Measurements from ENCODE around the gene ACACB.

The ACACB gene

DNA sequence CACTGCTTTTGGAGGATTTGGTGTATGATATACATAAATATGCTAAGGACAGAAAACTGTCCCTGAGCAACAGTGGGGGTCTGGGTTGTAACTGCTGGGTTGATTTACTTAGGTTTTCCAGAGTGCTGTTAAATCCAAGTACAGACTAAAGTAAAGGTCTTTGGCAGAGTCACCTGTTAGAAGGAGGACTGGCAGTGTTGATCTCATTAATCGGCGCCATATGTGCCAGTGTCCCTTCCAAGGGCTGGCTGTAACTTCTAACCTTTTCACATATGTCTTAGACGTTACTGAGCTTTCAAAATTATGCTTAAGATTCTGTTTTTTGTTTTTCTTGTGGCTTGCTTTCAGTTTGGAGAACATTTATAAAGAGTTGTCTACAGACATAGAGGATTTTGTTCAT, 13.9 kb upstream of the ACACB start:
- no peak for DNase-seq (ENCODE audit: low read depth, low spot score)
- H3K4me3 ChIP-seq (ENCODE audit: low read length) = no peak overlapping the region

DNA sequence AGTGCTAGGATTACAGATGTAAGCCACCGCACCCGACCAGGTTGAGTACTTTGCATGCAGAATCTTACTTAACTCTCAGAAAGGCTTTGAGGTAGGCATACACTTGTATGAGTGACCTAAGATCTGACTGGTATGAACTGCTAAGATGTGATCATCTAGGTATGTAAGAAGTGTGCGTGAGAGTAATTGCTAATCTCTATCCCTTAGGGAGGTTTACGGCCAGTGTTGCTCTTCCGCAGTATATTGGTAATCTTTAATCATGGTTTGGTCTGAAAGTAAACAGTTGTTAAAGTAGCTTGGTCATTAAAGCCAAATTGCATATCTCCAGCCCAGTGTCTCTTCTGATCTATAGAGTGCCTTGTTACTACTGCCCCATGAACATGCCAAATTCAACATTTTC, 11.2 kb upstream of the ACACB start:
- no peak overlapping the region for H3K4me3 ChIP-seq (ENCODE audit: low read length)
- DNase-seq (ENCODE audit: low read depth, low spot score) = no peak

DNA sequence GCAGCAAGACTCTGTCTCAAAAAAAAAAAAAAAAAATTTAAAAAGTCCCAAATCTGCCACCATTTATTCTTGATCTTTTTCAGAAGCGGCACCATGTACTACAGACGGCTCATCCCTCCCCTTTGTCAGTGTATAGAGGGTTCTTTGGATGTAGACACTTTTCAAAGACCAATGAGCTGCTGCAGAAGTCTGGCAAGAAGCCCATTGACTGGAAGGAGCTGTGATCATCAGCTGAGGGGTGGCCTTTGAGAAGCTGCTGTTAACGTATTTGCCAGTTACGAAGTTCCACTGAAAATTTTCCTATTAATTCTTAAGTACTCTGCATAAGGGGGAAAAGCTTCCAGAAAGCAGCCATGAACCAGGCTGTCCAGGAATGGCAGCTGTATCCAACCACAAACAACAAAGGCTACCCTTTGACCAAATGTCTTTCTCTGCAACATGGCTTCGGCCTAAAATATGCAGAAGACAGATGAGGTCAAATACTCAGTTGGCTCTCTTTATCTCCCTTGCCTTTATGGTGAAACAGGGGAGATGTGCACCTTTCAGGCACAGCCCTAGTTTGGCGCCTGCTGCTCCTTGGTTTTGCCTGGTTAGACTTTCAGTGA, 6.5 kb upstream of the ACACB start:
- no peak overlapping the region for H3K4me3 ChIP-seq (ENCODE audit: low read length)
- no peak for DNase-seq (ENCODE audit: low read depth, low spot score)

DNA sequence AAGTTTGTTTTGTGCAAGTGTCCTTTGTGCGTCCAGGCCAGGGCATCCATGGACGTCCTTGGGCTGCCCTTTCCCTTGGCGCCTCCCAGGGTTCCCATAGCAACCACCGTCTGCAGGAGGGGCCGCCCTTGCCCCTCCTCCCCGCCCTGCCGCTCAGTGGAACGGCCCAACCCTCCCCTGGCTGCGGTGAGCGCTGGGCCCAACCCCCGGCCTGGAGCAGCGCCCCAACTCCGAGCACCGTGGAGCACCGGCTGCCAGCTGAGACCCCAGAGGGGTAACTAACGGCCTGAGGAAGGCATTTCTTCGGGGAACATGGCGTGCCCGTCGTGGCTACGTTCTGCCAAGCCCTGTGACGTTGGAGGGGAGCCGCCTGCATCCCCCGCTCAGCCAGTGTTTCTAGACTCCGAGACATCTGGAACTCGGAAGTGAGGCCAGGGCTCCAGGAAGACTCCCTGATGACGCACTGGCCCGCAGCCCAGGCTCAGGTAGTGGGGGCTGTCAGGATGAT, 5.3 kb upstream of the ACACB start:
- no peak for DNase-seq (ENCODE audit: low read depth, low spot score)
- H3K4me3 ChIP-seq (ENCODE audit: low read length) = no peak overlapping the region

DNA sequence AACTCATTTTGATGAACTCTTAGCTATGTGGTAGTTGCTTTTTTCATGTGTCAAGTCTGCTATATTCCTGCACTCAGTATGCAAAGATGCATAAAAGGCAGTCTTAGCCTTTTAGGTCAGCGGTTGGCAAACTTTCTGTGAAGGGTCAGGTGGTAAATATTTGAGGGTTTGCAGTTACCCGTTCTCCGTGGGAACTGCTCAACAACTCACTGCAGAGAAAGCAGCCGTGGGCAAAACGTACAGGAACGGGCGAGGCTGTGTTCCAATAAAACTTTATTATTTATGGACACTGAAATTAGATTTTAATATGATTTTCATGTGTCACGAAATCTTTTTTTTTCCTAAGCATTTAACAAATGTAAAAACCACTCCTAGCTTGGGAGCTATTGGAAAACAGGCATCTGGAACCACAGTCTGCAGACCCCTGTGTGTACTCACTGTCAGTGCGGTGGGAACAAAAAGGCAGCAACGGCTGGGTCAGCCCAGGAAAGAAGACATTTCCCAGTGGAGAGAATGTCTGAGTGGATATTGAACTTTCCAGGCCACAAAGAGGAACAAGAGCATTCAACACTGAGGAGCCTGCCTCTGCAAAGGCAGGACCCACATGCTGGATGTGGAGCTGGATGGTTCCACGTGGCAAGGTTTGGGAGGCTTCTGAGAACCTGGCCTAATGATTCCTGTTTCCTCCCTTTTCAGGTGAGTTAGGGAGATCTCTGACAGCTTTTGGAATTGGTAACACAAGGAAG, 3.5 kb upstream of the ACACB start:
- no peak overlapping the region for H3K4me3 ChIP-seq (ENCODE audit: low read length)
- no peak for DNase-seq (ENCODE audit: low read depth, low spot score)

DNA sequence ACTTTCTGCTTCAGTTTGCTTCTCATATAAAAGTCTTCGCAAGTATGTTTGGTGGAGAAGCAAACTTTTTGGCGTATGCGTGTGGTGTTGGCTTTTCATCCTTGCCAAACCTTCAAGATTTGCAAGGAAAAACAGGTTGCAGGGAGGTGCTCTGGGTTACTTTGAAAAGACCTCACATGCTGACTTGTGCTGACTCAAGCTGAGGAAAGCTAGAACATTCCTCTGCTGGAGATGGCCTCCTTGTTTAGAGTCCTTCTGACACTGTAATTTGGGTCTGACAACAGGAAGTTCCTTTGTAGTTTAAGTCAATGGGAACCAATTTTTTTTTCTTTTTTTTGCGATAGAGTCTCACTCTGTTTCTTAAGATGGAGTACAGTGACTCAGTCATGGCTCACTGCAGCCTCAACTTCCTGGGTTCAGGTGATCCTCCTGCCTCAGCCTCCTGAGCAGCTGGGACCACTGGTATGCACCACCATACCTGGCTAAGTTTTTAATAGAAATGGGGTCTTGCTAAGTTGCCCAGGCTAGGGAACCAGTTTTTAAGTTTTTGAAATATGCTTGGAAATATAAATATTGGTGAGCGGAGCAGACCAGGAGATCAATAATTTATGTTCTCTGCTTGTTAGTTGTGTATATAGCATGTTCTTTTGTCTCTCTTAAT, 2.6 kb upstream of the ACACB start:
- no peak overlapping the region for H3K4me3 ChIP-seq (ENCODE audit: low read length)

DNA sequence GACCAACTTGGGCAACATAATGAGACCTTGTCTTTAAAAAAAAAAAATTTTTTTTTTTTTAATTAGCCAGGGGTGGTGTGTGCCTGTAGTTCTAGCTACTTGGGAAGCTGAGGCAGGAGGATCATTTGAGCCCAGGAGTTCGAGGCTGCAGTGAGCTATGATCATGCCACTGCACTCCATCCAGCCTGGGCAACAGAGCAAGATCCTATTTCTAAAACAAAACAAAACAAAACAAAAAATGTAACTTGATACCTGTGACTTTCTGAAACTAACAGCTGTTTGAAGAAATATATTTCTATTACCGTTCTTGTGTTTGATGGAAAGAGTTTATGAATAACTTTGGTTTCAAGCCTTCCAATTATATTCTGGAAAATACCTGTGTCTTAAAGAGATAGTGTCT, 1.7 kb upstream of the ACACB start:
- no peak for DNase-seq (ENCODE audit: low read depth, low spot score)
- no peak overlapping the region for H3K4me3 ChIP-seq (ENCODE audit: low read length)

More for the DNA sequence above, 2.6 kb upstream of the ACACB start:
- DNase-seq (ENCODE audit: low read depth, low spot score) = no peak

DNA sequence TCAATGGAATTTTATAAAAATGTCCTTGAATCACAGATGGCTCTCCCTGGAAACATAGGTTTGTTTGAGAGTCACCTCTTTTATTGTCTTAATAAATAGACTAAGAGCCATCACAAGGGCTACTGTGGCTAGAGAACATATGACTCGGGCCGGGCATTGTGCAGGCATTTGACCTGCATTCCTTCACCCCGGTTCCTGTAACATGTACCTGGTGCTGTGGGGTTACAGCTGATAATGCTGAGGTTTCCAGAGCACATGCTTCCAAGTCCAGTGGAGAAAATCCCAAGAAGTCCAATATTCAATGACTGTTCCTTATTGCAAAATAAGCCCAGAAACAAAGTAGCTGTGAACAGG, 1.0 kb upstream of the ACACB start:
- no peak for DNase-seq (ENCODE audit: low read depth, low spot score)
- H3K4me3 ChIP-seq (ENCODE audit: low read length) = no peak overlapping the region

DNA sequence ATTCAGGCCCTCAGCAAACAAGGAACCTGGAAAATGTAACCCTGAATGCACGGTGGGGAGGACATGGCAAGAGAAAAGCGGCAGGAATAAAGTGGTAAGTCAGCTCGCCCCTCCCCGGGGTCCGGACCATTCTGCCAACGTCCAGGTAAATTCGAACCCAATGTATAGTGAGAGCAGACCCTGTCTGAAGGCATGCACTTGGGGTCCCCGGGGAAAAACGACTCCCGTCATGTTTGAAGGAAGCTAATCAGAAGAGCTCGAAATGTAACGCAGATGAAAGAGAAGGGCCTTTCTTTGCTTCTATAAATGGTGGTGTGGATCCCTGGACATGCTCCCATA, 193 bp downstream of the ACACB start:
- H3K4me3 ChIP-seq (ENCODE audit: low read length) = no peak overlapping the region

DNA sequence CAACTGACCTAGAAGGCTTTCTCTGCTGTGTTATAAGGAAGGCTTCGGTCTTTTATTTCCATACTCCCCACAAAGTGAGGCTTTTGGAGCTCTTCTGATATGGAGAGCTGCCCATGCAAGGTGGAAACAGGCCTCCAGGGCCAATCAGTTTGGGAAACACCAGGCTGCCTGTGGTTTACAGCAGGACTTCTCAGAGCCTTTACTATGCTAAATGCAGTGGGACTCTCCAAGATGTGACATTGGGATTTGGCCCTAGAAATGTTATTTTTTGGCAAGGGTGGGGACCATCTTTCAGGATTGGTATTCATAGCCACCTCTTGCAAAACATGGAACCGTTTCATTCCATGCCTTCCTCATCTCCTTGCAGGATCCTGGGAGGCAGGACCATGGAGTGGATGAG, 3.7 kb downstream of the ACACB start:
- no peak overlapping the region for H3K4me3 ChIP-seq (ENCODE audit: low read length)
- DNase-seq (ENCODE audit: low read depth, low spot score) = no peak

More for the DNA sequence above, 193 bp downstream of the ACACB start:
- no peak for DNase-seq (ENCODE audit: low read depth, low spot score)

DNA sequence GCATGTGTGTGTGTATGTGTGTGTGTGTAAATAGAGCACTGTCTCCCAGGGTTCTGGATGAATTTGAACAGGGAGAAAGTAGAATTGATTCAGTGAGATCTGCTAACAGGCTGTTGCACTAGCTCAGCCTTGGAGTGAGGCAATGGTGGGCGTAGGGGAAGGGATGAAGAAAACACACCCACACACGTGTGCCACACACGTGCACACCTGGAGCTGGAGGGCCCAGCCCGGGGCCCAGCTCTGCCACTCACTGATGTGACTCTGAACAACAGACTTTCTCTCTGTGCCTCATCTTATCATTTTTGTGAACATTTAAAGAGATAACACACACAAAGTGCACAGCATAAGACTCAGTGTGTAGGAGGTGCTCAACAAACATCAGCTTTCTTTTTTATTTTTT, 4.2 kb downstream of the ACACB start:
- H3K4me3 ChIP-seq (ENCODE audit: low read length) = no peak overlapping the region
- no peak for DNase-seq (ENCODE audit: low read depth, low spot score)

DNA sequence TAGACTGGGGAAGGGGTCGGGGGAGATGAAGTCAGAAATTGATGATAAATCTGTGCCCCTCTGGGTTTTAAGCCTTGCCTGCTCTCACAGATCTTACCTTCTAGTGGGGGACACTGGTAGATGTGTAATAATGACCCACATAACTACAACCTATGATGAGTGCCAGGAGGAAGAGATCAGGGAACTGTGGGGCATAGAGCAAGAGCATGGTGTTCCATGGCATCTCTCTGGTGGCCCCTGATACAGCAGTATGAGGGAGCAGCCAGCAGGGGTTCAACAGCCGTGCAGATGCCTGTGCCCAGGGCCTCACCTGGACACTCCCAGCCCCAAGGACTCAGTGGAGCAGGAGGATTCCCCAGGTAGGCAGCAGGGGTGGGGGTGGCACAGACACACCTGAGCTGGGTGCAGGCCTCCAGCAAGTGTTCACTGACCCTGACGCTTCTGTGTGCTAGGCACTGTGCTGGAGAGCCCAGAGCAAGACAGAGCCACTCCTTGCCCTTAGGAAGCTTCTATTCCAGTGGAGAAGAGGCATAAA, 5.0 kb downstream of the ACACB start:
- no peak for DNase-seq (ENCODE audit: low read depth, low spot score)
- no peak overlapping the region for H3K4me3 ChIP-seq (ENCODE audit: low read length)

DNA sequence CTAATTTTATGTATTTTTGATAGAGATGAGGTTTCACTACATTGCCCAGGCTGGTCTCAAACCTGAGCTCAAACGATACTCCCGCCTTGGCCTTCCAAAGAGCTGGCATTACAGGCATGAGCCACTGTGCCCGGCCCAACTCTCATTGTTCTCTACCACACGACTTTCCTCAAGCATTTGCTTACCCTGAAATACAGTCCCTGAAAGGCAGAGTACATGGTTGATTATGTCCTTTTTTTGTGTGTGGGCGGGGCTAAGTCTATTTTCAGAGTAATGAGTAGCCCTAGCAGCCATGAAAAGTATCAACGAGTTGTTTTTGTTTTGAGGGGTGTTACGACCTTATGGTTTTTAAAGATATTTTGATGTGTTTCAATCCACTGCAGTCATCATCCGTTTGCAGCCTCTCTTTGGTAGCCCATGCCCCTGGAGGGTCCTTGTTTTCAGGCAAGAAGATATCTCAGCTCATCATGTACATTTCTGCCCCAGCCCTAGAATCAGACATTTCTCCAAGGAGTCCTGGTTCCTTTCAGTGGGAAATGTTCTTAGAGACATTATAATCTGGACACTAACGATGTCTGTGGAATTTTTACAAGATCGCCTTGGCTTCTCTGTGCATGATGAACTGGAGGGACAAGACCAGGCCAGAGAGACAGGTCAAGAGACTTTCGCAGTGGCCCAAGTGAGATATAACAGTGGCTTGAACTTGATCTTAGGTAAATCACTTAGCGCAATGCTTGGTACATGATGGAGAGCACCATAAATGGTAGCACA, 8.7 kb downstream of the ACACB start:
- no peak for DNase-seq (ENCODE audit: low read depth, low spot score)
- no peak overlapping the region for H3K4me3 ChIP-seq (ENCODE audit: low read length)

DNA sequence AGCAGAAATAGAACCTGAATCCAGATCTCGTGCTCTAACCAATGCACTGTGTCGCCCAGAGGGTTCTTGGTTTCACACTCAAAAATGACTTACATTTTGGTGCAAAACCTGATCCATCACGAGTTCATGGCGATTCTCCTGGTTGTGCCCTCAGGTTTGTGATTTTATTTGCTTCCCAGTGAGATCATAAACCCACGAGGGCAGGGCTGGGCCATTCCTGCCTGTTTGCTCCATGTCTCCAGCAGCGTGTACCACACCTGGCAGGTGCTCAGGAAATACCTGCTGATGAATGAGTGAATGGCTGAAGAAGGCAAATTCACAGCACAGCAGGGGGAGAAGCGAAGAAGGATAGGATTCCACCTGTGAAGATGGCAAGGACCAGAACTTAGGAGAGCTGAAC, 9.4 kb downstream of the ACACB start:
- no peak overlapping the region for H3K4me3 ChIP-seq (ENCODE audit: low read length)
- DNase-seq (ENCODE audit: low read depth, low spot score) = no peak

DNA sequence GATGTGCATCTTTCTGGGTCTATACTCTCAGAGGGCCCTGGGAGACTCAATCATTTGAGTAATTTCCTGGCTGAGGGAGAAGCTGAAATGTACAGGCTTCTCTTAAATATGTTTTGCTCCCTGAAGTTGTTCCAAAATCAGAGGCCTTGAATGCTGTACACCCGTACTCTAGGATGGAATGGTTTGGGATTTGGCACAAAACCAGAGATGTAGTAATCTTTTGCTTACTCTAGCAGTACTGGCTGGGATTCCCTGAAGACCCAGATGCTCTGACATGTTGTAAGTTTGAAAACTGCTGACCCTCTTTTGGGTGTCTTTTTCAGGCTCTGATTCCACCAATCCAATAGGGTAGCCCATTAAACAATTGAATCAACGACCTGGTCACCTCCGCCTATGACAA, 10.4 kb downstream of the ACACB start:
- no peak overlapping the region for H3K4me3 ChIP-seq (ENCODE audit: low read length)
- DNase-seq (ENCODE audit: low read depth, low spot score) = no peak

DNA sequence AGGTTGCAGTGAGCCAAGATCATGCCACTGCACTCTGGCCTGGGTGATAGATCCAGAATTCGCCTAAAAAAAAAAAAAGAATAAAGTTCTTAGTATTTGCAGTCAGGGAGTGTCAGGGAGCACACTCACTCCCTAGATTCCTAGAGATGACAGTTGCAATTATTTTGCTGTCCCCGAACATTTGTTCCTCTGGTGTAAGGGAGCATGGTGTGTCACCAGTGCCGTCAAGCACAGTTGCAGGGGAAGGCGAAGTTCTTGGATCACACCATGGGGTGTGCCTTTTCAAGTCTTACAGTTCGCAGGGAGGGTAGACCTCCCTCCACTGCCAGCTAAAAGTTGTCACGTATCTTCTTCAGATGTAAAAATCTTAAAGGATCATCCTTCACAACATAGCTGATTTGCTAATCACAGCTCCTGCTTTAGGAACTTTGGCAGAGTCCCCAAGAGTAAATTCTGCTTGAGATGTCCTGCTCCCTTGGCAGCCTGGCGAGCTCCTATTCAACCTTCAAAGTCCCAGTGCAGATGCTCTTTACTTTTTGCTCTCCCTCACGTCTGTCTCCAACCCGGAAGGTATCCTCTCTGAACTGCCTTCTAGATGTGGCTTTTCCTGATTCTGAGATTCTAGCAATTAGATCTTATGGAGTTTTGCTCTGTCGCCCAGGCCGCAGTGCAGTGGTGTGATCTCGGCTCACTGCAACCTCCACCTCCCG, 11.3 kb downstream of the ACACB start:
- H3K4me3 ChIP-seq (ENCODE audit: low read length) = no peak overlapping the region
- DNase-seq (ENCODE audit: low read depth, low spot score) = no peak

DNA sequence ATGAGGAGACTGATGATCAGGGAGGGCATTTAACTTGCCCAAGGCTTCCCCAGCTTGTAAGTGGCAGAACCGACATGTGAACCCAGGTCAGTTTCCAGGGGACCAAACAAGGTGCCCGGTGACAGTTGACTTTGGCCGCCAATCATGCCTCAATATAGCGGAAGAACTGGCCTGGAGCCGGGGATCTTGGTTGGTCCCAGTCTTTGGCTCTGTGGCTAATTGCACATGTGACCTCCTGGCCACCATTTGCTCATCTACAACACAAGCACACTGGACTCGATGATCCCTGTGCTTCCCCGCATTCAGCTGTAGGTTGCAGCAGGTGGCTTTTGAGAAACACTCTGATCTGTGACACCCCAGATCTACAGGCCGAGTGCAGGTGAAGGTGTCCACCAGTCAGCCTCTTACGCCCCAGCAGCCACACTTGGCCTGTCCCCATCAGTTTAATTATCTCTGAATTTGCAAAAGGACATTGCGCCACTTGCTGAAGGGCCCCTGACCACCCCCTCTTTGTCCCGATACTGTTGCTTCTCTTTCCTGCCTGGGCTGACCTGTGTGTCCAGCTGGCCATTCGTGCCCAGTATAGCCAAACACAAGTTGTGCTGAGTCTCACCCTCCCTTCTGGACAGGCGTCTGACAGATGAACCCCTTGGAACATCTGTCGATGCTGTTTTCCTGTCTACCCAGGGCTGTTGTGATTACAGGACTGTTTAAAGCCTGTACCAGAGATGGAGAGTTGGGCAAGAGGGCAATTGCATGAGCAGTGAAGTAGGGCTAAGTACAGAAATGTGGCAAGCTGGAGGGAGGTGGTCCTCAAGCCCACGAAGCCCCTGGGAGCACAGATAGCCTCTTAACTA, 14.1 kb downstream of the ACACB start:
- DNase-seq (ENCODE audit: low read depth, low spot score) = no peak
- no peak overlapping the region for H3K4me3 ChIP-seq (ENCODE audit: low read length)
